HG03439 (cell line): ENCODE data around the gene NPAS1.
"Not testable (repeated sequence)": the region's sequence is repeated elsewhere in the genome, so short reads cannot be mapped to it uniquely, and the experiment has no call there.

Experiments
- ATAC-seq: cut with Tn5 transposase; IDR thresholded peaks from one replicate; pipeline ENCODE4 v1.9.1; 2021; ENCODE audit warnings: mild to moderate bottlenecking, moderate library complexity; ENCODE audit not compliant: unreplicated experiment

The NPAS1 gene

GRCh38 chr19:46988614-46989230 lies 30.9 kb upstream of the NPAS1 start:
- ATAC-seq, result no peak

GRCh38 chr19:46990991-46991676 lies 28.5 kb upstream of the NPAS1 start:
- ATAC-seq, result no peak

- no peak for ATAC-seq
Measured at GRCh38 chr19:46992699-46993535, 26.7 kb upstream of the NPAS1 start.

DNA sequence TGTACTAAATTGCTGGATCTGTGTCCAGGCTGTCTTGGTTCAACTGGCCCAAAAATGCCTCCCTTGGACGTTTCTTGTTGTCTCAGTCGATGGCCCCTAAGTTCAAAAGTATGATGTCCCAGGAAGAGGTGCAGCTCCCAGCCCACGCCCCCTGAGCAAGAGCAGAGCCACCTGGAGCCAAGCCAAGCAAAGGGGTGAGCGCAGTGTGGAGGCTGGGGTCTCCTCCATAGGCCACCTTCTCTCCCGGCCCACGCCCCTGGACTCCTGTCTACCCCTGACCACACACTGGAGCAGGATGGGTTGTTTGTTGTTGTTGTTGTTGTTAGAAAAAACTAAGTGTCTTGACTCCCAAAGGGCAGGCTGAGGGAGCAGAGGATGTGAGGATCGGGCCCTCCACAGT lies 26.0 kb upstream of the NPAS1 start:
- no peak for ATAC-seq

GRCh38 chr19:46994141-46994686 lies 25.4 kb upstream of the NPAS1 start:
- no peak for ATAC-seq

DNA sequence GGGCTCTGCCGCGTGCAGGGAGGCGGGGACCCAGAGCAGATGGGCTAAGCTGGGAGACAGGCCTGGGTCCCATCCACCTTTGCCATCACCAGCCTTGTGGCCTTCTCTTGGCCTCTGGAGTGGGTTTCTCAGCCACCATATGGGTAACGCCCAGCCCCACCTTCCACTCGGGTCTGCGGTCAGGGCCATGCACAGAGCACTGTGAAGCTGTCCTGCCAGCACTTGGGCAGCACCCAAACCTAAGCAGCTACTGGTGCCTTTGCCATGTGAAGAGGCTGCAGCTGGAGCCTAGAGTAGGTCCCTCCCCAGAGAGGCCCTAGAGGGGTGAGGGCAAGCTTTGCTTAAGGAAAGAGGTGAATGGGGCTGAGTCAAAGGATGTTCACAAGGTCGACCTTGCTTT lies 24.1 kb upstream of the NPAS1 start:
- no peak for ATAC-seq

GRCh38 chr19:46998445-46999125 lies 21.1 kb upstream of the NPAS1 start:
- no peak for ATAC-seq

DNA sequence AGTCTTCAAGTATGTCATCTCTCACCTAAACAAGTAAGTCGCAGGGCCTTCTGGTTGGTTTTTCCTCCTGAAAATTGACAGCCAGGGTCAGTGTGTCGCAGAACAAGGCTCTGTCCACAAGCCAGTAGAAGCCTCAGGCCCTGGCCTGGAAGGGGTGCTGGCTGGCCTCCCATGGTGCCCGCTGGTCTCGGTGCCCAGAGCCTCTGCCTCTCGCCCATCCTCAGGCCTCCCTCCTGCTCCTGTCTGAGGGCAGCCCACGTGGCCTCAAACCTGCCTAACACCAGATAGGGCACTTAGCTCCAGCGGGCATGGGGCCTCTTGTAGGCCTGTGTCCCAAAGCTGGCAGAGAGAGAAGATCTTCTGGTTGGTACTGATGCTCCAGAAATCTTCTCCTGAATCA lies 20.3 kb upstream of the NPAS1 start:
- ATAC-seq, result no peak

DNA sequence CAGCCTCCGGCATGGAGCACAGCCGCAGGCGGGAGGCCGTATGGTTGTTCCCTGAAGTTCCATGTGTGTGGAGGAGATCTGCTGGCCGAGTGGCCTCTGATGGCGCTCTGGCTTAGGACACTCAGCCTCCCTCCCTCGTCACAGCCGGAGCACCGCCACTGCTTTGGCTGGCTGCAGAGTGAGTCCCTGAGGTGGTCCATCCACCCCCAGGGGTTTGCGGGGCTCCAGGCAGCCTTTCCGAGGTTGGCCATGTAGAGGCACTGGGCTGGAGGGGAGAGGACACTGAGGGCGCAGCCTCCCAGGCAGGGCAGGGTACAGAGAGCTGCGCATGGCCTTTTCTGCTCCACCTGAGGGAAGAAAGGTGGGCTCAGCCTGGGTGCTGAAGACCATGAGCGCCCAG lies 19.8 kb upstream of the NPAS1 start:
- ATAC-seq, result no peak

GRCh38 chr19:47000373-47000772 lies 19.3 kb upstream of the NPAS1 start:
- ATAC-seq, result no peak

DNA sequence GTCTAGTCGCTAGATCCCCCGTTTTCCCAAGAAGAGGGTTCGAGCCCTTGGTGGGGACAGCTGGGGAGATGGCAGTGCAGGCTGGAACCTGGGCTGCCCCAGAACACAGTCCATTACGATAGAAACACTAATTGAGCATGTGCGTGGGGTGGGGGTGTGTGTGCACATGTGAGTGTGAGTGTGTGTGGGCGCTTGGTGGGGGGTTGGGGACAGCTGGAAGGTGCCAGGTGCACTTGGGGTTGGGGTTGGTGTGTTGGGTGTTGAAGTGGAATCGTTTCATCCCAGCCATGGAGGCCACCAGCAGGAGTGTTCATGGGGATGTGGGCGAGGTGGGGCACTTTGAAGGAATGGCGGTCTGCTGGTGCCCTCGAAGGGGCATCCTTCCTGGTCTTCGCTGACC lies 18.1 kb upstream of the NPAS1 start:
- no peak for ATAC-seq

- no peak for ATAC-seq
Measured at GRCh38 chr19:47002106-47002766, 17.4 kb upstream of the NPAS1 start.

DNA sequence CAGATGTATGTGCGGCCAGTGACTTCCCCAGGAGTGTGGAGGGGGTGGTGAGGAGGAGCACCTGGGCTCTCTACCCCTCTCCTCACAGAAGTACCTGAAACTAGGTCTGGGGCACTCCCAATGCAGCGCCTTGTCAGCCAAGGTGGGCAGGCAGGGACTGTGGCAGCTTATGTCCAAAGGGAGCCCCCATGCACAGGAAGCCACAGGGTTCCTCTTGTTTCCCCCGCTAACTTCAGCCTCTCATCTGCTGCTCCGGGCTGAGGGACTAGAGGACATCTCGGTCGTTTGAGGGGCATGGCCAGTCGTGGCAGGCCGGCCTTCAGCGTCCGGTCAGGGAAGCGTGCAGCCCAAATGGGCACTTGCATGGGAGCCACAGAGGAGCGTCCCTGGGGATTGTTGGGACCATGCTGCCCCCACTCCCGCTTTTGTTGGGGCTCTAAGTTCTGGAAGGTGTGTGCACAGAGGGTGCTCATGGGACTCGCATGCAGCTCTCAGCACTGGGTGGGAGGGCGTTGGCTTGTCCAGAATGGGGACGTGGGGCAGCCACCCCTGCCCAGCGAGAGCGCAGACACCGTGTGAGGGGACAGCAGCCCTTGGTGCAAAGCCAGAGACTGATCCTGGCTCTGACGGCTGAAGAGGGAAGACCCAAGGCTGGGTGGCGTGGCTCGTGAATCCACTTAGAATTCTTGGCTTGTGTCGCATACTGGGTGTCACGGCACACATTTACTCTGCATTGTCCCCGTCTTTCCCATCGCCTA lies 16.6 kb upstream of the NPAS1 start:
- ATAC-seq, result no peak

- ATAC-seq, result no peak
Measured at GRCh38 chr19:47003611-47004465, 15.8 kb upstream of the NPAS1 start.

DNA sequence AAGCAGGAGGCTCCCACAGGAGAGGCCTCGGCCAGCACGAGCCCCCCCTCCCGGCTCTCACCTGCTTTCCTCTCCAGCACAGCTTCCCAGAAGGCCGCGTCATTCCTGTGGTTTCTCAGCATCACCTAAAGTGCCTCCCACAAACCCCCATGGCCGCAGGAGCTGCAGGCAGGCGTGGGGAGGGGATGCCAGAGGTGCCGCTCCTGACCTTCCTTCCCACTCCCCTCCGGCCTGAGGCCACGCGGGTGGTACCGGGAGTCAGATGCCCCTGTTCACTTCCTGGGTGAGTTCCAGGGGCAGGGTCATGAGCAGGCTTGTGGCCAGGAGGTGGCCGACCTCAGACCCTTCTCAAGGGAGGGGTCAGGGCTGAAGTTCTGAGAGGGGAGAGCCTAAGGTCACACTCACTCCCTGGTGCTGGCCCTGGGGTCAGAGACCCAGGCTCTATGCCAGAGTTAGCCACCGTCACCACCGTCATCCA lies 14.4 kb upstream of the NPAS1 start:
- ATAC-seq, result no peak

- ATAC-seq, result no peak
Measured at GRCh38 chr19:47005873-47006272, 13.8 kb upstream of the NPAS1 start.

GRCh38 chr19:47006496-47006895 lies 13.1 kb upstream of the NPAS1 start:
- no peak for ATAC-seq

- ATAC-seq, result not testable (repeated sequence)
Measured at GRCh38 chr19:47010549-47010948, 9.1 kb upstream of the NPAS1 start.

DNA sequence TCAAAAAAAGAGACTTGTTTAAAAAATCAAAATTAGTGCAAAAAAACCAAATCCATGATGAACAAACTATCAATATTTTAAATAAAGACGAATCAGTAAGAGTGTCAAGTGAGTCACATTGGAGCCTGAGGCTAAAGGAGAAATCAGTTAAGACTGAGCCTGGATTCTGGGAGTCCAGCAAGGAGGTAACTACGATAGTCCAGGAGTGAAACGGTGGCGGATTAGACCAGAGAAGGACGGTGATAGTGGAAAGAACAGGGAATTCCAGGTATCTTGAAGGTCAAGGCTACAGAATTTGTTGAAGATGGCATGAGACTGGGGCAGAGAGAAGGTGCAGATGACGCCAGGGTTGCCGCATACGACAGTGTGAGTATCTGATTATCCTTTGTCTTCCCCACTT lies 7.0 kb upstream of the NPAS1 start:
- no peak for ATAC-seq
